GM19035 (cell line): ENCODE measurements around the gene CLDN20.
"Not testable (repeated sequence)": the region's sequence is repeated elsewhere in the genome, so short reads cannot be mapped to it uniquely, and the experiment has no call there.

ENCODE experiments used
- ATAC-seq: cut with Tn5 transposase; IDR thresholded peaks from one replicate; pipeline ENCODE4 v1.9.1; 2021; ENCODE audit not compliant: unreplicated experiment

Gene CLDN20

DNA sequence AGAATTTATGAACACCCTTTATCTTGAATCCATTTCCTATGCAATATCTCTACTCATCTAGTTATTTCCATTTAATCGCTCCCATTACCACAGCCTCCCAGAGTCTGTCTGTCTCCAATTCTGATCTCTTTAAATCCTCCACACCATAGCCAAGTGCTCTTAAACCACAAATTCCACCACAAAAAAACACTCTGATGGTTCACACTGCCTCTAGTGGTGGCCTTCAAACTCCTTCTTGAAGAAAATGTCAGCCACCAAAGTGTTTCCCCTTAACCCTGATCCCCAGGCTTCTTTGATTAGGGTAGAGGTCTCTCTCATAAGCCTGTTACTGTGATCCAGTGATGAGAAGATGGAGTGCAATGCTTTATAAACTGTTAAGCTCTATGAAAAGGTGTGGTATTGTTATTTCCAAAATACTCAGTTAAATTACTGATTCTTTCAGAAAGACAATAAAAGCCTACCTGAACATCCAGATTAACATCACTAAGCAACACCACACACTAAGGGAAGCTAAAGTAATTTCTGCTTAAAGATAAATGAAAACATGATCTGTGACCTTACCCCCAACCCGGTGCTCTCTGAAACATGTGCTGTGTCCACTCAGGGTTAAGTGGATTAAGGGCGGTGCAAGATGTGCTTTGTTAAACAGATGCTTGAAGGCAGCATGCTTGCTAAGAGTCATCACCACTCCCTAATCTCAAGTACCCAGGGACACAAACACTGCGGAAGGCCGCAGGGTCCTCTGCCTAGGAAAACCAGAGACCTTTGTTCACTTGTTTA is 4.5 kb downstream of the CLDN20 start:
- not testable (repeated sequence) for ATAC-seq

DNA sequence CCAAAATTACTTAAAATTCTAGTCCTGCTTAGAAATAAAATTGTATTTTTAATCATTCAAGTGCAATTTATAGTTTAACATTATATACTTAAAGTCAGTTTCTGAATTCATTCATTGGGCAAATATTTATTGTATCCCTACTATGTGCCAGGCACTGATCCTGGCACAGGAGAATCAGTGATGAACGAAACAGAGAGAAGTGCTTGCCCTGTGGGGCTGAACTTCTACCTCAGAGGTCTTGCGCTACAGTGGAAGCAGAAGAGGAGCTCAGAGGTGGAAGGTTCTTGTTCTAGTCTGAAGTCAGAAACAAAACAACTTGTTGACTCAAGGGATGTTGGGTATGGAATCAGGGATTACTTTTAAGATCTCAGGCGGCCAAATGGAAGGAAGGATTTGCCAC is 6.0 kb downstream of the CLDN20 start:
- no peak for ATAC-seq

- no peak for ATAC-seq
Observed at GRCh38 chr6:155270561-155271091, 6.8 kb downstream of the CLDN20 start.

GRCh38 chr6:155271145-155271544 is 7.3 kb downstream of the CLDN20 start:
- ATAC-seq = no peak

- no peak for ATAC-seq
Observed at GRCh38 chr6:155272353-155273232, 8.8 kb downstream of the CLDN20 start.

- ATAC-seq = no peak
Observed at GRCh38 chr6:155273431-155273830, 9.6 kb downstream of the CLDN20 start.

DNA sequence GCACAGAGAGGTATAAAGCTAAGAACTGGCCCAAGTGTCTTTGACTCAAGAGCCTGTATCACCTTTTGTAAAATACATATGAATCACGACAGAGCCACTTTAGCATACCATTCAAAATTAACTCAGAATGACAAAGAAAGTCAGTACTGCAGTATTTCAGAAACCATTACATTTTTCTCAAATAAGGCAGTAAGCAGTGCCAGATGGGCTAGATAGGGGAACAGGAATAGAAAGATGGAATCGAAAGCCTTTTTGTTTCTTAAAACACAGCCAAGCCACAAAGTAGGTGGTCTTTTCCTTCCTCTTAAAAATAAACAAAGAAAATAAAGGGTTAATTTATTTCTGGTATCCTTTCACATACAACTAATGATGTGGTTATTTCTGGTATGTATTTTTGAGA is 10.3 kb downstream of the CLDN20 start:
- no peak for ATAC-seq

- no peak for ATAC-seq
Observed at GRCh38 chr6:155274533-155274932, 10.7 kb downstream of the CLDN20 start.

- ATAC-seq = no peak
Observed at GRCh38 chr6:155275808-155276480, 12.1 kb downstream of the CLDN20 start.

DNA sequence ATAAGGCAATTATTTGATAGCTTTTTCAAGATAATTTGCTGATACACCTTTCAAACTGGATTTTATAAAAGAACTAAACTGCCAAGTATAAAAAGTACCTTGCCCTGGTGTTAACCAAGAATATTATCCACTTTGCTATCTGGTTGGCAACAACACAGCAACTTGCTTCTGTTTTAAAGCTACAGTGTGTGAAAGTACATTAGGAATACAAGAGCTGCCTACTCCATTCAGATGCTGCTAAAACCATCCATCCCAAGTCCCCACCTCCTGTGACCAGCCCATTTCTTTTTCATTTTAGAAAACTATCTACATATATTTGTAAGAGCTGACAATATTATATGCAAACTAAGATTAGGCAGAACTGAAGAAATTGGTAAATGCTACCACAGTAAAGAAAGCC is 12.8 kb downstream of the CLDN20 start:
- no peak for ATAC-seq

GRCh38 chr6:155278319-155279049 is 14.7 kb downstream of the CLDN20 start:
- no peak for ATAC-seq

- ATAC-seq = no peak
Observed at GRCh38 chr6:155284775-155285174, 21.0 kb downstream of the CLDN20 start.

DNA sequence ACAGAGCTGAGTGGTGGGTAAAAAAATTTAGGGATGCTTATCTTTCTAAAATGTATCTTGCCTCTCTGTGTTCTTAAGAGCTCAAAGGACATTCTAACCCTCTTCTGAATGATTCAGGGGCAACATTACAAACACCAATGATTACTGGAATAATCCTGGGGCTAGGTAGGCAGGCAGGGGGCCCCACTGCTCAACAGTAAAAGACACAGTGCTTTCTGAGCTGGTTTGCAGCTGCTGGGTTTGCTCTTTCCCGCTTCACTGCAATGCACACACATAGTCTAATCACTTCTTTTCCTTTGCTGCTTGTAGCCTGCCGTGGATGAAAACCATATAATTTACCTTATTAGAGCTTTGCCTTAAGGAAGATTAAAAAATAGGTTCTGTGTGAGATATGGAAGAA is 23.9 kb downstream of the CLDN20 start:
- ATAC-seq = no peak

DNA sequence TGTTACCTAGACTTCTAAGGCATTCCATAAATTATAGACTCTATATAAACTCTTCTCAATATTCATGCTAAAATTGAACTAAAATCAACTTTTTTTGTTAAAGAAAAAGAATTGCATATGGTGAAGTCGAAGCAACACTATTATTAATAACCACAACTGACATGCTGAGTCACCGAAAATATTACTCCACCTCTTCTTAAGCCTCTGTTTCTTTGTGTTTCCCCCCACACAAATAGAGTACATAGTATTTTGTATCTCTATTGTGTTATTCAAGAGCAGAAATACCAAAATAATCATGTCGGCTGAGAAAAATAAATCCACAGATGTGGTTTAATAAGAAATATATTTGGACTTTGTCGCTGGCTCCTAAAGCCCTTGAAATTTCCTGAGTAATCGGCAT is 26.7 kb downstream of the CLDN20 start:
- ATAC-seq = no peak

GRCh38 chr6:155291291-155291690 is 27.5 kb downstream of the CLDN20 start:
- no peak for ATAC-seq

DNA sequence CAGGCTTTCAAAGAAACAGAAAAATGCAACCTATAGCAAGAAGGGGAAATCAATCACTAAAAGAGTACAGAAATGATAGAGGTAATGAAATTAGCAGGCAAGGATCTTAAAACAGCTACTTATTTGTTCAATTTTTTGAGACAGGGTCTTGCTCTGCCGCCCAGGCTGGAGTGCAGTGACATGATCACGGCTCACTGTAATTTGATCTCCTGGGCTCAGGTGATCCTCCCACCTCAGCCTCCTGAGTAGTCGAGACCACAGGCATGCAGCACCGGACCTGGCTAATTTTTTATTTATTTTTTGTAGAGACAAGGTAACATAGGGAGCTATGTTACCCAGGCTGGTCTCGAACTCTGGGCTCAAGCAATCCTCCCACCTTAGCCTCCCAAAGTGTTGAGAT is 28.9 kb downstream of the CLDN20 start:
- no peak for ATAC-seq

DNA sequence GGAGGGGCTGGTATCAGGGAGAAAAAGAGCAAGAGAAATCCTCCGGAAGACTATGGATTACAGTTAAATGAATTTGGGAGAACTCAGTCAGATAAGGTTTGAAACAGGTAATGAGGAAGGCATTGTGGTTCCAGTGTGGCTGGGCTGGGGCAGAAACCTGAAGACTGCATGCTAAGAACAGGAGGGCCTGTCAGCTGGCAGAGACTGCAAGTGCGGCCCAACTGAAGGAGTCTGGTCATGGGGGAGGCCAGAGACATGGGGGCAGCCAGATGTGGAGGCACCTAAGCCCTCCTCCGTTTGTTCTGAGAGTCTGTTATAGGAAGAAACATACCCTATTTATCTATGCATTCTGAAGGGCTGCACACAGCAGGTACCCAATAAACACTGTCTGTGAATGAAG is 33.9 kb downstream of the CLDN20 start:
- ATAC-seq = no peak

GRCh38 chr6:155301867-155302266 is 38.1 kb downstream of the CLDN20 start:
- ATAC-seq = no peak

DNA sequence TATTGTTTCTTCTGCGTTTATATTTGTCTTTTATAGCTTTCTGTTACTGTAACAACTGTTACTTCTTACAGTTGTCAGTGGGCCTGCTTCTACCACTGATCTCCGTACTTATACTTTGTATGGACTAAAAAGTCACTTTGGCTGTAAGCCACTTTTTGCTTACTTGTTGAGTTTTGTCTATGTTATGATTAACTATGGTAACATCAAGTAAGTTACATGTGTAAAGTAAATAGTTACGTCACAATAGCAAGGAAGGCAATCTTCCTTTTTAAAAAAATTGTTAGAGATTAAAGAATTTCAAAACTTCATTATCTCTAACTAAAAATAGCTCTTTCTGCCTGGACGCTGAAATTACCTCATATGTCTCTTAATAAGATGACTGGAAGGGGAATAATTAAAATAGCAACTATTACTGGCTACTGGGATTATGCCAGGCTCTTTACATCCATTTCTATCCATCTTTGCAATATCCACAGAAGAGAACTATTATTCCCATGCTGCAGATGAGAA is 39.6 kb downstream of the CLDN20 start:
- ATAC-seq = no peak

DNA sequence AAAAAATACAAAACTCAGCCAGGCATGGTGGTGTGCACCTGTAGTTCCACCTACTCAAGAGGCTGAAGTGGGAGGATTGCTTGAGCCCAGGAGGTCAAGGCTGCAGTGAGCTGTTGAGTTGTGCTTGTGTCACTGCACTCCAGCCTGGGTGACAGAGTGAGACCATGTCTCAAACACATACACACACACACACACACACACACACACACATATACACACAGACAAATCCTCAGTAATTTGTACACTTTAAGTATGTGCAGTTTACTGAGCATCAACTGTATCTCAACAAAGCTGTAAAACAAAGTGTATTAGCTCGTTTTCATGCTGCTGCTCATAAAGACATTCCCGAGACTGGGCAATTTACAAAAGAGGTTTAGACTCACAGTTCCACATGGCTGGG is 43.1 kb downstream of the CLDN20 start:
- ATAC-seq = no peak

GRCh38 chr6:155309150-155309549 is 45.3 kb downstream of the CLDN20 start:
- no peak for ATAC-seq
